OCI-LY7 (cell line): ENCODE results near the gene TMEM151B. TPM values are rescaled to one million over a fixed set of nuclear protein-coding genes. Genes with fewer than 3 reads are reported as not detected.

Experiments used
- BruUV-seq: library from RNA; stranded (reverse); fragments of 400-500 nt; replicated peaks from 2 replicates; lab custom pipeline; 2021; lab: Mats Ljungman, UMichigan
- CTCF ChIA-PET: fragments of 300-600 bp; sonication (Branson Sonifier 250); formaldehyde crosslinking; loops from one replicate; lab custom pipeline; 2022; ENCODE audit warnings: antibody characterized with exemption; ENCODE audit not compliant: unreplicated experiment; lab: Charles Lee
- POLR2A ChIA-PET: fragments of 300-600 bp; sonication (Branson Sonifier 250); formaldehyde crosslinking; loops from one replicate; lab custom pipeline; 2022; ENCODE audit warnings: antibody characterized with exemption; lab: Charles Lee
- DNase-seq: peaks from one replicate; pipeline ENCODE4 v3.0.0-alpha.2; 2015; ENCODE audit warnings: low spot score
- H2AFZ ChIP-seq: fragments of 200-600 bp; sonication (generic), shearing (Covaris generic); 2 replicates; pipeline ENCODE4 v1.6.1; 2014; ENCODE audit warnings: mild to moderate bottlenecking, antibody characterized with exemption, low read length, moderate library complexity
- H3K27ac ChIP-seq: fragments of 200-600 bp; sonication (generic); 2 replicates; pipeline ENCODE4 v1.5.1; 2014; ENCODE audit warnings: mixed run types, low read depth, mild to moderate bottlenecking, moderate library complexity, low read length, inconsistent platforms; ENCODE audit not compliant: poor library complexity, severe bottlenecking
- H3K36me3 ChIP-seq: fragments of 200-600 bp; sonication (generic); 2 replicates; pipeline ENCODE4 v1.6.1; 2014; ENCODE audit warnings: mild to moderate bottlenecking, antibody characterized with exemption, low read length, moderate library complexity, mixed read lengths; ENCODE audit not compliant: insufficient read depth
- H3K4me1 ChIP-seq: fragments of 200-600 bp; sonication (generic); 2 replicates; pipeline ENCODE4 v1.5.1; 2014; ENCODE audit warnings: mild to moderate bottlenecking, low read length; ENCODE audit not compliant: insufficient read depth, poor library complexity, severe bottlenecking
- H3K4me2 ChIP-seq: fragments of 200-600 bp; sonication (generic); 2 replicates; pipeline ENCODE4 v1.6.1; 2014; ENCODE audit warnings: mild to moderate bottlenecking, low read length
- H3K4me3 ChIP-seq: fragments of 200-600 bp; sonication (generic); 2 replicates; pipeline ENCODE4 v1.5.1; 2014; ENCODE audit warnings: mild to moderate bottlenecking, low read depth, low read length; ENCODE audit not compliant: poor library complexity, severe bottlenecking
- H3K79me2 ChIP-seq: fragments of 200-600 bp; sonication (generic); 2 replicates; pipeline ENCODE4 v1.6.1; 2016; ENCODE audit warnings: low read depth, mild to moderate bottlenecking, low read length, moderate library complexity, mixed read lengths; ENCODE audit not compliant: insufficient read depth
- H3K9me2 ChIP-seq: fragments of 200-600 bp; sonication (generic); 2 replicates; pipeline ENCODE4 v1.6.1; 2016; ENCODE audit warnings: mild to moderate bottlenecking, low read length, mixed read lengths; ENCODE audit not compliant: insufficient read depth
- H3K9me3 ChIP-seq: fragments of 200-600 bp; sonication (generic); 2 replicates; pipeline ENCODE4 v1.6.1; 2014; ENCODE audit warnings: mild to moderate bottlenecking, mixed run types, low read length, mixed read lengths
- H4K20me1 ChIP-seq: fragments of 200-600 bp; sonication (generic); 2 replicates; pipeline ENCODE4 v1.6.1; 2014; ENCODE audit warnings: mild to moderate bottlenecking, antibody characterized with exemption, low read length, moderate library complexity, mixed read lengths; ENCODE audit not compliant: insufficient read depth
- CTCF ChIP-seq: fragments of 200-600 bp; sonication (generic); conservative IDR thresholded peaks from 2 replicates; pipeline ENCODE4 v1.5.1; 2014; ENCODE audit warnings: mild to moderate bottlenecking, antibody characterized with exemption, low read length, moderate library complexity, mixed read lengths
- EZH2phosphoT487 ChIP-seq: fragments of 200-600 bp; sonication (generic); IDR thresholded peaks from 2 replicates; pipeline ENCODE4 v1.6.1; 2018; ENCODE audit warnings: low read depth, borderline replicate concordance, mild to moderate bottlenecking, mixed run types, antibody characterized with exemption, low read length, moderate library complexity, mixed read lengths
- intact Hi-C: fragments of 100-400 bp; cut with micrococcal nuclease; formaldehyde crosslinking; loops from one replicate; pipeline ENCODE4 v1.10.0; 2022; ENCODE audit not compliant: unreplicated experiment
- total RNA-seq, 2 experiments: library from RNA; depleted of rRNA in 1 of 2; stranded (reverse); fragments of >200 nt in 1 of 2; shearing (Covaris generic) in 1 of 2; gene quantifications; 2 replicates each; pipeline ENCODE4 v1.2.3, GENCODE V29; 2014 to 2022

Gene TMEM151B
- total RNA-seq, 2 experiments from 2014 or later = 0.15 TPM; not detected in 1

GRCh38 chr6:44303842-44304241 lies 33.6 kb downstream of the TMEM151B start:
- H4K20me1 ChIP-seq = no peaks in the 10 kb centered on the region
- no peaks in the 10 kb centered on the region for H3K9me3 ChIP-seq
- H3K4me1 ChIP-seq = no peaks in the 10 kb centered on the region
- BruUV-seq = no TSS peak
- H3K4me3 ChIP-seq = no peak overlapping the region
- ChIA-PET CTCF (no interaction called here), POLR2A (no interaction called here)
- no peak overlapping the region for H3K4me2 ChIP-seq
- no peak for DNase-seq
- H3K79me2 ChIP-seq = no peaks in the 10 kb centered on the region
- H3K36me3 ChIP-seq = peaks cover 76% of the 10 kb centered on the region
- no peak for TF ChIP-seq EZH2phosphoT487
- no peak overlapping the region for H2AFZ ChIP-seq
- no peak overlapping the region for H3K27ac ChIP-seq
- intact Hi-C loops = loop anchor here (1.0 kb wide), 1 partner anchor 36 kb away; no protein-coding TSS in a partner anchor
- H3K9me2 ChIP-seq = no peaks in the 10 kb centered on the region

DNA sequence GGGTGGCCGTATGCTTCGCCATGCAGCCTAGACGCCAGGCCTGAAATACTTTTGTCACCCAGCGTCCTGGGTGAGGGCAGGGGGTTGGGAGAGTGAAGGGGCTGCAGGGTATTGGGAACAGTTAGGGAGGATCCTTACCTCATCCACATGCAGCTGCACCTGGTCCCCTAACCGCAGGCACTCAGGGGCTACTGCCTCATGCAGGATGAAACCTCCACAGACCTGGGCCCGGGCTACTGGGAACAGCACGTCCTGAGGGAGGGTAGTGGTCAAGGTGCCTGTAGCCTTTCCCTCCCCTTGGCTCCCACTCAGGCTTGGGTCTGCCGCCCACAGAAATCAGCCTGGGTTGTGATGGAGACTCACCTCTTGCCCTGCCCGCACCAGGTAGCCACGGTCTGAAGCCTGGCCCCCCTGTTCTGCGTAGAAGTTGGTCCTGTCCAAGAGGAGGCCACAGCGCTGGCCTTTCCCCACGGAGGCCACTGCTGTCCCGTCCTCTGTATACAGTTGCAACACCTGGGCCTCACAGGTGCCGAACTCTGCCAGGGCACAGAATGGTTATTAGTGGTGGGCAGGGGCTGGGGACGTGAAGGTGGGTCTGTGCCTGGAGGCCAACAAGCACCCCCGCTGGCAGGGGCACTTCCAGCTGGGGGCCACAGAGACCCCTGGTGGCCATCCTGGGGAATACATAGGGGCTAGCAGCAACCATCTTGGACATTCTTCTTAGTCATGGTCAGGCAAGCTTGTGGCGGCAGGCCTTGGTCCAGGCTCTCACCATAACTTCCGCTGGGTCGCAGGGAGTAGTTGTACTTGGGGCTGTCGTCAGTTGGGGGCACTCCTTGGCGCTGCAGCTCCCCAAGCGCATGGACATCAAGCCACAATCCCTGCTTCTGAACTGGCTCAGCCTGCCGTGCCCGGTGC lies 34.3 kb downstream of the TMEM151B start:
- peaks cover 83% of the 10 kb centered on the region for H3K36me3 ChIP-seq

More for the DNA sequence above, 34.3 kb downstream of the TMEM151B start:
- DNase-seq = peak; percentile 50
- Histone ChIP-seq H3K79me2 (no peaks in the 10 kb centered on the region), H3K4me2 (no peak overlapping the region), H4K20me1 (no peaks in the 10 kb centered on the region), H3K9me3 (no peaks in the 10 kb centered on the region), H3K9me2 (no peaks in the 10 kb centered on the region), H3K4me1 (no peaks in the 10 kb centered on the region), H3K27ac (no peak overlapping the region), H2AFZ (no peak overlapping the region), H3K4me3 (no peak overlapping the region)
- ChIA-PET CTCF (interaction anchor here (0.5 kb wide), 1 partner anchor 38 kb away, joined by 19 read pairs; no protein-coding TSS in a partner anchor), POLR2A (interaction anchor here (0.5 to 0.6 kb wide), 2 partner anchors 108 to 114 kb away, joined by 4 read pairs; no protein-coding TSS in a partner anchor)
- intact Hi-C loops = loop anchor here (1.0 kb wide), 1 partner anchor 36 kb away; no protein-coding TSS in a partner anchor
- TF ChIP-seq EZH2phosphoT487 (no peak), CTCF (peak; percentile 83)
- BruUV-seq = no TSS peak
